ENCODE results near the gene PDZD7.
A peak's percentile ranks its signal among the peaks of the same experiment; 100 is the strongest.

PDZD7 gene

DNA sequence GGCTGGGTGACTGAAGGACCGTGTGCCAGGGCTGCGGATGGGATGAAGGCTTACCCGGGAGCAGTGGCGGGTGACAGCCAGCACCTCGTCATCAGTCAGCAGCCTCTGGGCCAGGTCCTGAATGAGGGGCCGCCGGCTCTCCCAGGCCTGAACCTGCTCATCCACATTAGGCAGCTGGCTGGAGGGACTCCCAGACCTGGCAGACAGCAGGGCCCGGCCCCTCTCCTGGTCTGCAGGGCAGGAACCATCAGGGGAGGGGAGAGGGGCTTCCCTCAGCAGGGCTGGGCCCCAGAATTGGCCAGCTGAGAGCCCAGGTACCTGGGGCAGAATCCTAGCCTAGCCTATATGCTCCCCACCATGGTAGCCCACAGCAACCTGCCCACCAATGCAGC is 15.4 kb downstream of the PDZD7 start:
- no peak for DNase-seq

GRCh38 chr10:101014966-101015581 is 15.9 kb downstream of the PDZD7 start:
- no peak for DNase-seq

- no peak for DNase-seq
Observed at GRCh38 chr10:101014230-101014884, 16.6 kb downstream of the PDZD7 start.

DNA sequence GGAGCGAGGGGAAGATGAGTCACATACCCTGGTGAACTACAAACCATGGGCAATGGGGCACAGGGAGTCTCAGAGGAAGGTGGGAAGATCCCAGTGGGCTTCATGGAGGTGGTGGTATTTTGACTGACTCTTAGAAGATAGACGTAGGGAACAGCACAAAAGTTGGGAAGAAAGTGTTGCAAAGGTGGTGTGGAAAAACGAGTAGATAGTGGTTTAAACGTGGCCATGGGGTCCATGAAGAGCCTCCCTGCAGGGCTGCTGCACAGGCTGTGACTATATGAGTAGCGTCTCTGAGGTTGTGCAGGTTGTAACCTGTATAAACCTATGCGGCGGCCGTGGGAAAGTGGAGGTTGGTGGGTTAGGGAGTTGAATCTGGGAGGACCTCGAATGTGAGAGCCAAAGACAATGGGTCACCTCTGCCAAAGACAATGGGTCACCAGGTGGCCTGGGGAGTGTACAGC is 17.5 kb downstream of the PDZD7 start:
- DNase-seq: no peak

DNA sequence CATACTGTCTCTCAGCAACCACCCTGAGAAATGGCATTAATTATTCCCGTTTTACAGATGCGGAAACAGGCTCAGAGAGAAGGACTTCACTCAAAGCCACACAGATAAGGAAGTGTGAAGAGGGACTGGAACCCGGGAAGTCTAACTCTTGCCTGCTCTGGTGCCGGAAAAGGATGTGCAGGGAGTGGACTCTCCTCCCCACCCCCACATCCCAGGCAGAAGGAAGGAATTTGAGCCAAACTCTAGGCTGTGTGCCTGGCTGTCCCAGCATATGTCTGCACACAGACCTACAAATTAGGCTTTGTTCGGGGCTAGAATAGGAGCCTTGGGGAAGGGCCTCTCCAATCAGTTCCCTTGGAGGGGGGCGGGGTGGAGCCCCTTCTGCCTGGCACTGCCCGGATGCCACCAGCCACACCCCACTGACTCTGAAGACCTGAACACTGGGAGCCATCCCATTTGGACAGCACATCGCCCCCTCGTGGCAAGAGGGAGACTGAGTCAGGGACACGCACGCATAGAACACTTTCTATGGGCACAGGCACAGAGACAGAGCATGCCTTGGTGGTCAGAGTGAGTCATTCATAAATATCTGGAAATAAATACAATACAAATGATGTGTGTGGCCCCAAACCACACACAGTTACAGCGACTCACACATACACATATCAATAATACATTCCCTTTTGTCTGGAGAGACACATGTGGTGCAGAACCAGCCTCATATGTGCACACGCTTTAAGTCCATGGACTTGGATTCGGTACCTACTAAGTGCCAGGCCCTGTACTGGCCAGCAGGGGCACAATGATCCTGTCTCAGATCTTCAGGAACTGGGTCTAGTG is 18.2 kb downstream of the PDZD7 start:
- peak; percentile 51 for DNase-seq

DNA sequence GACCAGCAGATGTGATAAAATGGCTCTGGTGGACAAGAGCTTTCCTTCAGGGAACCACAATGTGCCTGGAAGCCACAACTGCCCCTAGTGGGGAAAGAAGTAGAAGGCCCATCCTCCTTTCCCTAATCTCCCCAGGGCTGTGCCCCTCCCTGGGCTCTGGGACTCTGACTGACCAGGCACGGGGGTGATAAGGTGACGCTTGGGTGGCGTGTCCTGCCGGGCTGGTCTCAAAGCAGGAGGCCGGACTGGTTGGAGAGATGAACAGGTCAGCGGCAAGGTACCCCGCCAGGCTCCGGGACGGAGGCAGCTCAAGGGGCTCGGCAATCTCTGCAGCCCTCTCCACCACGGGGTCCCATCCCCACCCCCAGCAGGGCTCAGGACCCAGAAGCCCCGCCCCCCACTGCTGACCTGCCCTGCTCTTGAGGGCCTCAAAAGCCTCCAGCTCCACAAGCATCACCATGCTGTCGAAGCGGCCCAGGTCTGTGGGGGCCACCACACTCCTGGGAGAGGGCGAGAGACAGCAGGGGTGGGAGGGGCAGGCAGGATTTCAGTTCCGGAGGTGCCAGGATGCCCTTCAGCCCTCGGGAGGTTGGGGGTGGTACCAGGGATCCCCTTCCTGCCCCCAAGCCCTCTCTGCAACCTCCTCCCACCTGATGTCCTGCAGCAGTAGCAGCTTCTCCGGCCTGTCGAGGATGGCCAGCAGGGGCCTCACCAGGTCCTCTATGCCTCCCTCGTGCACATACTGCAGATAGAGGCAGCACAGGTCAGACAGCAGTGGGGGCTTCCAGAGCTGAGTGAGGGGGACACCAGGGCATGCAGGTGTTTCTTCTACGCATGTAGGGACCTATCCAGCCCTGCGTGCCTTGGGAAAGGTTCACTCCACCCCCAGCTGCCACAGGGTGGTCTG is 19.2 kb downstream of the PDZD7 start:
- no peak for DNase-seq

GRCh38 chr10:101010329-101010728 is 20.6 kb downstream of the PDZD7 start:
- DNase-seq: no peak

DNA sequence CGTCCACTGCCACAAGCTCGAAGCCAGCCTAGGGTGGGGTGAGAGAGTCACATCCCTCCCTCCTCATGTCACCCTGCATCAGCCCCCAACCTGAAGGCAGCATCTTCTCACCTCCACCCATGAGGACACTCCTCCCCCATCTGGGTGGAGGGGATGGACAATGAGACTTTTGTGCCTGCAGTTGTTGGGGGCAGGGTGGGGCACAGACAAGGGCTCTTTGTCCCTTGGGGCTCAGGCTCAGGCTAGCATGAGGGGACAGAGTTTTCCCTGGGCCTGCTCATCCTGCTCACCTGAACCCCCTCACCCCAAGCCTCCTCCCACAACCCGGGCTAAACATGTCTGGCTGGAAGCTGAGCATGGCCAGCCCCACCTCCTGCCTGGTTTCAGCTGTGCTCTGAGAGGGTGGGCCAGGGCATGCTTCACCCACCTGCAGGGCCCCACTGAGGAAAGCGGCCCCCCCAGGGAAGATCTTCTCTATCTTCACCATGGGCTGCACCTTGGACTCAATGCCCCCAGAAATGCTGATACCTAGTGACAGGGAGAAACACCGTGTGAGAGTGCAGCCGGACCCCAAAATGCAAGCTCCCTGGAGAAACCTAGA is 22.0 kb downstream of the PDZD7 start:
- no peak for DNase-seq

DNA sequence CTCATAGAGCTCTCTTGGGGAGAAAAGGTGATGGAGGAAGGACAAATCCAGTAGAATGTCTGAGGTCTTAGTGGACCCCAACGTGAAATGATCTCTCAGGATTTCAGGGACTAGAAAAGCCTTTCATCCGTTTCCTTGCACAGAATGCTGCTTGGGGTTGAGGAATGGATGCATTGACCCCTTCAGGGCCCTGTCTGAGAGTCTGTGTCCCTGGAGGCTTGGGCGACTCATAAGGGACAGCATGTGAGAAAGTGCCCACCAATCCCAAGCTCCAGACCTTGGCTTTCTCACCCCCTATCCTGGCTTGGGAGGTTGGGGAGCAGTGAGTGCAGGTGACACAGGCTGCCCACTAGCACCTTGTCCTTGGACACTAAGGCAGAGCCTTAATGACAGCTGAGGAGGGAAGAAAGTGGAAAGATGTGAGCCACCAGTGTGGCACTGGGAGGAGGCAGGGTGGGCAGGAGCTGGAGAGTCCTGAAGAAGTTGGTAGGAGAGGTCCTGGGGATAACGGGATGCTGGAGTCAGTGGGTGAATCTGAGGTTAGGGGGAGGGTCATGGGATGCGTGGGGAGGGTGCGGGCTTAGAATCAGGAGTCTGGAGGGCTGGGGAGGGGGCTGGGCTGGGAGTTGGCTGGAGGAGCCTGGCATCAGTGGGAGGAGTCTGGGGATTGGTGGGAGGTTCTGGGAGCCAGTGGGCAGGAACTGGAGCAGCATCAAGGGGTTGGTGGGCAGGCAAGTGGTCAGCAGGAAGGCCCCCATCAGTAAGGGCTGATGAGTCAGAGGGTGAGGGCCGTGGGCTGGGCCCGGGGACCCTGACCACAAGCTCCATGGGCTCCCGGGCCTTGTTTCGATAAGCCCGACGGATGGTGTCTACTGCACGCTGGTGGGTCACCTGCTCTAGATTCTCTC is 22.8 kb downstream of the PDZD7 start:
- no peak for DNase-seq

DNA sequence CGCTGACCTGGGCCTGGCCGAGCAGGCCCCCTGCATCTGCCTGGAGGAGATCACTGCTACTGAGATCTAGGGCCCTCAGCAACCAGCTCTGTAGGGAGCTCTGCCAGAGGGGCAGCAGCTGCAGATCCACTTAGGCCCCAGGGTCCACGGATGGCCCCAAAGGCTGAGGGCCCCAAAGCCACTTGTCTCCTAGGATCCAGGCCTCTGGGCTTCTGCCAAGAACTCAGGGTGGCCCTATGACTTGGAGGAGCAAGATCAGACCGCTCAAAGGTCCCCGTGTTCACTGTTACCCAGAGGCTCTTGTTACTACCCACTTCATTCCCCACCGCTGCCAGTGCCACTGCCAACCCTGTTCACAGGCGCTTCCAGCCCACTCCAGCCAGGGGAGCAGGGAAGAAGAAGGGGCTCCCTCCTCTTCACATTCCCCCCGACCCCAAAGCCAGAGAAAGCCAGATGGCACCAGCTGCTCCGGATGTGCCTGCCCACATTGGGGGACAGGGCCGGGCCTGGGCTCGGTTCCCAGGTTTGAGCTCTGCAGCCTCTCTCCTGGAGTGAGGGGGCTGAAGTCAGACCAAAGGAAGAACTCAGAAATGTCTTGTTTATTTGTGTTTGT is 23.7 kb downstream of the PDZD7 start:
- DNase-seq: no peak

DNA sequence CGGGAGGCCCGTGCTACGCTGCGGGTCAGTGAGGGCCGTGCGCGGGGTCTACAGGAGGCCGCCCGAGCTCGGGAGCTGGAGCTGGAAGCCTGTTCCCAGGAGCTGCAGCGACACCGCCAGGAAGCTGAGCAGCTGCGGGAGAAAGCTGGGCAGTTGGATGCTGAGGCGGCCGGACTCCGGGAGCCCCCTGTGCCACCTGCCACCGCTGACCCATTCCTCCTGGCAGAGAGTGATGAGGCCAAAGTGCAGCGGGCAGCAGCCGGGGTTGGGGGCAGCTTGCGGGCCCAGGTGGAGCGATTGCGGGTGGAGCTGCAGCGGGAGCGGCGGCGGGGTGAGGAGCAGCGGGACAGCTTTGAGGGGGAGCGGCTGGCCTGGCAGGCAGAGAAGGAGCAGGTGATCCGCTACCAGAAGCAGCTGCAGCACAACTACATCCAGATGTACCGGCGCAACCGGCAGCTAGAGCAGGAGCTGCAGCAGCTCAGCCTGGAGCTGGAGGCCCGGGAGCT is 24.3 kb downstream of the PDZD7 start:
- no peak for DNase-seq

DNA sequence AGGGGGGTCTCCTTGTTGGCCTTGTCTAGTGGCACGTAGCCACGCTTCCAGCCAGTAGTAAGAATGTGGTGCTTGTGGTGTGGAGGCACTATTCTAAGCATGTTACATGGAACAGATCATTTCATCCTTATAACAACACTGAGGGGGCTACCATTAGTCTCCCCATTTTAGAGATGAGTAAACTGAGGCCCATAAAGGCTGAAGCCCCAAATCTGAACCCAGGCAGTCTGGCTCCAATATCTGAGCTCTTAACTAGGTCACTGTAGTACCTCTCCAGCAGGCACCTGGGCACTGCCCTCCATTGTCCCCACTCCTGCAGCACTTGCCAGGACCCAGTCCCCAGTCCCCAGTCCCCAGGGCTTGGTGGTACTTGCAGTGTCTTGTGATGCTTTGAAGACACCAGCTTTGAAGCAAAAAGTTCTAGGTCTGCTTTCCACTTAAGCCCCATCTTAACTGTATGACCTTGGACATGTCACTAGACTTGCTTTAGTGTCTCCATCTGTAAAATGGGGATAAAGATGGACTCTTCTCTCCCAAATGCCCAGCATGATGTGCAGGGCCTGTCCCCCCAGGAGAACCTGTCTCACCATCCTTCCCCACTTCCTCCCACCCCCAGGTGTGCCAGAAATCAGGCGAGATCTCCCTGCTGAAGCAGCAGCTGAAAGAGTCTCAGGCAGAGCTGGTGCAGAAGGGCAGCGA is 24.9 kb downstream of the PDZD7 start:
- DNase-seq: no peak

DNA sequence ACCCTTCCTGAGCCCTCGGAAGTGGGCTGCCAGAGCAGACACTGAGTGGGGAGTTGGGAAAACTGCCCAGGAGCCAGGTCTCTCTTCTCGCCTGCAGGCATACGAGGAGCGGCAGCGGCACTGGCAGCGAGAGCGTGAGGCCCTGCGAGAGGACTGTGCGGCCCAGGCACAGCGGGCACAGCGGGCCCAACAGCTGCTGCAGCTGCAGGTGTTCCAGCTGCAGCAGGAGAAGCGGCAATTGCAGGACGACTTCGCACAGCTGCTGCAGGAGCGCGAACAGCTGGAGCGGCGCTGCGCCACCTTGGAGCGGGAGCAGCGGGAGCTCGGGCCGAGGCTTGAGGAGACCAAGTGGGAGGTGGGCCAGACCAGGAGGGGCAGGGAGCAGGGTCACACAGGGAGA is 25.6 kb downstream of the PDZD7 start:
- no peak for DNase-seq

- no peak for DNase-seq
Observed at GRCh38 chr10:101003639-101004206, 27.2 kb downstream of the PDZD7 start.

- DNase-seq: no peak
Observed at GRCh38 chr10:101002456-101002855, 28.5 kb downstream of the PDZD7 start.

DNA sequence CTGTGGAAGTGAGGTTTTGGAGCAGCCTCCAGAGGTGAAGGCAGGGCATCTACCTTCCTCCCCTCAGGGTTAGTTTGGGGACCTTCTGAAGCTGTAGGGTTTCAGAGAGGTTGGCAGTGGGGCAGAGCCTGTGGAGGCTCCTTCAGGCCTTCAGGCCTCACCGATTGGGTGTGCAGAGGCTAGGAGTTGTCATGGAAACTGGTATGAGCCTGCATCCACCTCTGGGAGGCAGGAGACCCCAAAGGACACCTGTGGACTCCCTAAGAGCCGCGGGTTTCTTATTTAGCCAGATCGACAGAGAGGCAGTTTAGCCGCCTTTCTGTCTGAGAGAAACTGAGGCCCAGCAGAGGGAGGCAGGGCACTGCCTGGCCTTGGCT is 29.3 kb downstream of the PDZD7 start:
- DNase-seq: no peak

GRCh38 chr10:101000915-101001658 is 29.8 kb downstream of the PDZD7 start:
- DNase-seq: peak; percentile 26

DNA sequence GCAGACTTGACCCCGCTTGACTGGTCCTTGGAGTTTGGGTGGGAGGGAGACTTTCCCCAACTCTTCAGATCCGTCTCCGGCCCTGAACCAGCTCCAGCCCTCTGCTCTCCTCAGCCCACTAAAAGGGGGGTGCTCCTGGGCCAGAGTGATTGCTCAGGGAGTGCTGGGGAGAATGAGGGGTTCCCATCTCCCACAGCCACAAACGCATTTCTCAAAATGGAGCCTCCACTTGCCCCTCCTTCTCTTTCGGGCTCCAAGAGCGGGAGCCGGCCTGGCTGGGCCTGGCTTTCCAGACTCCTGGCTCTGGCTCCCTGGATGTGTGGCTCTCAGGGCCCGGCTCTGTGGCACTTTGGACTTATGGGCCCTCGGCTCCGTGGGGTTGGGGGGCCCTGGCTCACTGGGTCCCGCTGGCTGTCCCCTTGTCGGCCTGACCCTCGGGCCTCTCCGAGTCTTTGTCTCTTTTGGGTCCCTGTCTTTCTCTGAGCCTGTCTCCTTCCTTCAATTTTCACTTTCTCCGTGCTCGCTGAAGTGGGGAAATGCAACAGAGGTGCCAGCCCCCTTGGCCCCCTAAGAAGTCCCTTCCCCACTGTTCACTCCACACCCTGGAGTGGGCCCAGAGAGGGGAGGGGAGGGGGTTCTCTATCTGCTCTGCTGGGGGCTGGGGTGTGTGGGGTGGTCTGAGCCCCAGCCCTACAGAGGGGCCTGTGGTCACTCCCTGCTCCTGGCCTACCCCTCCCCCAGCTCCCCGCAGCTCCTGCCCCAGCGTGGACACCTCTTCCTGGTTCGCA is 30.6 kb downstream of the PDZD7 start:
- peak; percentile 25 for DNase-seq
